HAP-1 (cell line): Measurements from ENCODE around the gene UNC45A.

Experiments
- DNase-seq, 2 experiments: peaks; one replicate each; pipeline ENCODE4 v3.0.0-alpha.2; 2016 to 2020; ENCODE audit warnings: low spot score in 2 of 2
- H3K27me3 ChIP-seq: fragments of 250-450 bp; sonication (Bioruptor Pico); 2 replicates; pipeline ENCODE4 v1.5.1; 2020; ENCODE audit warnings: low read depth, mild to moderate bottlenecking, moderate library complexity
- H3K36me3 ChIP-seq: fragments of 250-450 bp; sonication (Bioruptor Pico); replicated peaks from 2 replicates; pipeline ENCODE4 v1.5.1; 2020; ENCODE audit warnings: mild to moderate bottlenecking
- H3K4me1 ChIP-seq: fragments of 250-450 bp; sonication (Bioruptor Pico); 2 replicates; pipeline ENCODE4 v1.5.1; 2020; ENCODE audit warnings: mild to moderate bottlenecking
- H3K4me3 ChIP-seq: fragments of 250-450 bp; sonication (Bioruptor Pico); 2 replicates; pipeline ENCODE4 v1.5.1; 2020; ENCODE audit warnings: mild to moderate bottlenecking, moderate library complexity
- H3K9me3 ChIP-seq: fragments of 250-450 bp; sonication (Bioruptor Pico); 2 replicates; pipeline ENCODE4 v1.5.1; 2020; ENCODE audit warnings: mild to moderate bottlenecking, moderate library complexity
- in situ Hi-C: fragments of 300-500 bp; cut with MboI; formaldehyde crosslinking; loops from 3 replicates; pipeline ENCODE4 v1.14.3; 2020; ENCODE audit warnings: low sequenced_read_pairs, inconsistent platforms, mixed read lengths

The UNC45A gene

GRCh38 chr15:90987561-90988141, 52.6 kb downstream of the UNC45A start:
- in situ Hi-C loops, result no loop called here
- Histone ChIP-seq H3K27me3 (no peaks in the 10 kb centered on the region), H3K4me1 (peaks cover 29% of the 10 kb centered on the region), H3K4me3 (no peak overlapping the region), H3K9me3 (no peaks in the 10 kb centered on the region), H3K36me3 (peaks cover 31% of the 10 kb centered on the region)
- no peak for DNase-seq

DNA sequence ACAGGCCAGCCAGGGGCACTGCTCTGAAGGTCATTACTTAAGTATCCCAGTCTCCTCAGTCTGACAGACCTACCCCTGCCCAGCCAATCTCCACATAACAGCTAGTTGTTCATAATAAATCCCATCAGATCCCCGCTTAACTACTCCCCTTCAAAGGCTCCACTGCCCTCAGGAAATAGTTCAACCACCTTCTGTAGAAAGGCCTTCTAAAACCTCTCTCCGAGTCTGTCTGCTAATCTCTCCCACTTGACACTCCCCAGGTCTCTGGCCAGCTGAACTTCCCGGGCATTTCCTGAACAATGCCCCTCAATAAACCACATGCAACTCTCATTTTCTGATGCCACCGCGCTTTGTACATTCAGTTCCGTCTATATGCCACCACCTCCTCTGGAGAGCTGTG, 53.2 kb downstream of the UNC45A start:
- Histone ChIP-seq H3K27me3 (no peaks in the 10 kb centered on the region), H3K4me1 (peaks cover 29% of the 10 kb centered on the region), H3K4me3 (no peak overlapping the region), H3K9me3 (no peaks in the 10 kb centered on the region), H3K36me3 (peaks cover 25% of the 10 kb centered on the region)
- DNase-seq, result peak; percentile 46 to 47
- in situ Hi-C loops, result no loop called here

GRCh38 chr15:90989040-90989768, 54.1 kb downstream of the UNC45A start:
- Histone ChIP-seq H3K36me3 (peaks cover 18% of the 10 kb centered on the region), H3K27me3 (no peaks in the 10 kb centered on the region), H3K9me3 (no peaks in the 10 kb centered on the region), H3K4me3 (no peak overlapping the region), H3K4me1 (peaks cover 29% of the 10 kb centered on the region)
- in situ Hi-C loops, result no loop called here
- no peak for DNase-seq

DNA sequence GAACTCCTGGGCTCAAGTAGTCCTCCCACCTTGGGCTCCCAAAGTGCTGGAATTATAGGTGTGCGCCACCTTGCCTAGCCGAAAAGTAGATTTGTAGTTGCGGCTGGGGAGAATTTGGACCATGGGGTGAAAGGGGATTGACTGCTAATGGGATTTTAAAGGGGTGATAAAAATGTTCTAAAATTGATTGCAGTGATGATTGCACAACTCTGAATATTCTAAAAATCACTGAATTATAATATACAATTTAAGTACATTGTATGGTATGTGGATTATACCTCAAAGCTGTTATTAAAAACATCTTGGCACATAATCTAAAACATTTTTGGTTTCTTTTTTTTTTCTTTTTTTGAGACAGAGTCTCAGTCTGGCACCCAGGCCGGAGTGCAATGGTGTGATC, 55.4 kb downstream of the UNC45A start:
- H3K9me3 ChIP-seq, result no peaks in the 10 kb centered on the region
- H3K36me3 ChIP-seq, result peaks cover 13% of the 10 kb centered on the region
- in situ Hi-C loops, result loop anchor here (5.0 kb wide), 1 partner anchor 33 kb away; no protein-coding TSS in a partner anchor
- H3K4me3 ChIP-seq, result no peak overlapping the region
- peaks cover 29% of the 10 kb centered on the region for H3K4me1 ChIP-seq
- no peaks in the 10 kb centered on the region for H3K27me3 ChIP-seq
- no peak for DNase-seq

DNA sequence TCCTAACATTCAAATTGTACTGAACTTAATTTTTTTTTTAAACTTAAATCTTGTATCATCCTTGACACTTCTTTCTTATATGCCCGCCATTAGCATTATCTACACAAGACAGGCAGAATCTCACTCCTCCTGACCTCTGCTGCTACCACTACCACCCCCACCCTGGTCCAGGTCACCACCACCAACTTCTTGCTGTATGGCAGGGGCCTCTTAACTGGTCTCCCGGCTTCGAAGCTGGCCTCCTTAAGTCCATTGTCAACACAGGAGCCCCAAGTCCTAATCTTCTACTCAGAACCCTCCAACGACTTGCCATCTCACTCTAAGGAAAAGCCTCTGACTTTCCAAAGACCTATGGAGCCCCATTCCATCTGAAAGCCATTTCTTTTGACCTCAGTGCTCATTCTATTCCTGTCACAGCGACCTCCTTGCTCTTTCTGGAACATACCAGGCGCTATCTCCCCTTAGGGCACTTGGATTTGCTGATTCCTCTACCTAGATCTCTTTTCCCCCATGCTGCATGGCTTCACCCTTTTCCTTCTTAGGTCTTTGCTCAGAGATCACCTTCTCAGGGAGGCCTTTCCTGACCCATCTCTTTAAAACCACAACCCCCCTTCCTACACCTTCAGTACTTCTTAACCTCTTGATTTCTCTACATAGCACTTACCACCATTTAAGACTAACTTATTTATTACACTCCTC, 56.7 kb downstream of the UNC45A start:
- in situ Hi-C loops, result loop anchor here (5.0 kb wide), 1 partner anchor 34 kb away; no protein-coding TSS in a partner anchor
- H3K4me1 ChIP-seq, result peaks cover 31% of the 10 kb centered on the region
- H3K4me3 ChIP-seq, result peak overlapping the region; percentile 6; the same call in 1 of the 2 replicates

GRCh38 chr15:90994059-90994416, 59.0 kb downstream of the UNC45A start:
- Histone ChIP-seq H3K27me3 (no peaks in the 10 kb centered on the region), H3K4me1 (peaks cover 16% of the 10 kb centered on the region), H3K4me3 (peak overlapping the region; percentile 100), H3K36me3 (peaks cover 14% of the 10 kb centered on the region), H3K9me3 (no peaks in the 10 kb centered on the region)
- DNase-seq, result peak in 1 of 2 experiments; percentile 23
- in situ Hi-C loops, result loop anchor here (5.0 kb wide), 1 partner anchor 37 kb away; no protein-coding TSS in a partner anchor

More for the DNA sequence above, 56.7 kb downstream of the UNC45A start:
- Histone ChIP-seq H3K9me3 (no peaks in the 10 kb centered on the region), H3K27me3 (no peaks in the 10 kb centered on the region), H3K36me3 (peaks cover 5% of the 10 kb centered on the region)
- peak in 1 of 2 experiments; percentile 32 for DNase-seq

DNA sequence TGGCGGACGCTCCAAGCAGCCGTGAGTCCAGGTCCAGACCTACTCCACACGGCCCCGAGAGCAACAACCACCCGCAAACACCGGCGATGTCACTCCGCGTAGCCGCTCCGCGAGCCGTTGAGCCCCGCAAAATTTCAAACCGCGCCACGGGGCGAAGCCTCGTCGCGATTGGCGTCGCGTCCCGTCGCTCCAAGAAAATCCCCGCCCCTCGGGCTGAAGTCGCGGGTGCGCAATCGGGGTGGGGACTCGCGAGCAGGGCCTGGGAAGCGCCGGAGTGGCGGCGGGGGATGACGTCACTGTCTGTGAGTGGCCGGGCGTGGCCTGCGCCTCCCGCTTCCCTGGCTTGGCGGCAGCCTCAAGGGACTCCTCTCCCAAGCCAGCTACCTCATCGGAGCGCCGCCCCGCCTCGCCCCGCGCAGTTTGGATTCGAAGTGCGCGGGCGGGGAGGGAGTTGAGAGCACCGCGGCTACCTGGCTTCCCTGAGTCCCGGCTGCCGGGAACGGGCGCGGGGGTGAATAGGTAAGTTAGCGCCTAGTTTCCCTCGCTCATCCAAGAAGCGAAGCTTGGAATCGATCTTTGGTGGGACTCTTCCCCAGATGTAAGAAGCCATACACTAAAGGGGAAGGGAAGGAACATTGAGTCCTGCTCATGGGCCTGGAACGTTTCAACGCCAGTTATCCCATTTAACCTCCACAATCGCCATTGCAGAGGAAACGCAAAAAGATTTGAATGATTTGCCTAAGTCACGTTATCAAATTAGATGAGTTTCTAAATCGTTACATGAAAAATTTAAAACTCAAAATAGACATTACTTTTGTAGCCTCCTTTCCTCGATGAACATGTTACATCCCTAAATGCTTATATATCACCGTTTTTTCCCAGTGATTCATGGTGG, 59.6 kb downstream of the UNC45A start, which contains the start of gene PRC1:
TSS of gene PRC1 (minus strand) at position 119 of the 895 bp plus-strand sequence. CDS start at position 1, 118 bp downstream.
- in situ Hi-C loops, result loop anchor here (5.0 kb wide), 1 partner anchor 37 kb away; no protein-coding TSS in a partner anchor
- Histone ChIP-seq H3K9me3 (no peaks in the 10 kb centered on the region), H3K27me3 (no peaks in the 10 kb centered on the region), H3K36me3 (peaks cover 18% of the 10 kb centered on the region), H3K4me3 (peak within 1 kb of the TSS; percentile 100), H3K4me1 (peaks cover 12% of the 10 kb centered on the region)
- DNase-seq, result peak; percentile 97 to 99

DNA sequence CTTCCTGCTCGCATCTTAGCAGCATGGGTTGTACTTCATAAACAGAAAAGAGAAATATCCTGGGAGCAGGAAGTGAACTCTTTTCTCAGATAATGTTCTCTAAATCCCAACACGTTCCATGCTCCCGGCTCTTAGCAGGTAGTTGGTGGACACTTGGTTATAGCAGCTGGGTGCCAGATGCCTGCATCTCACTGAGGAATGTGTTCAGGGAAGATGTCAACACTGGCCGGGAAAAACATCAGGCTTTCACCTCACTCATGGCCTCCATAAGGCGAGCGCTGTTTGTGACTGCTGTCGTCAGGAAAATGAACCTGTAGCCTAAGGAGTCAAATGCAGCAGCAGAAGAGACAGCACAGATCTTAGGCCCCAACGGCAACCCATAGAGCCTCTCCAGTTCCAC, 63.7 kb downstream of the UNC45A start:
- peaks cover 41% of the 10 kb centered on the region for H3K36me3 ChIP-seq
- H3K27me3 ChIP-seq, result no peaks in the 10 kb centered on the region
- H3K4me3 ChIP-seq, result no peak overlapping the region
- 0 out of 2 replicates have a peak, but pooled peaks cover 3% of the 10 kb centered on the region for H3K4me1 ChIP-seq
- no peaks in the 10 kb centered on the region for H3K9me3 ChIP-seq
- DNase-seq, result no peak
- in situ Hi-C loops, result no loop called here

- no peaks in the 10 kb centered on the region for H3K27me3 ChIP-seq
- in situ Hi-C loops, result no loop called here
- no peak overlapping the region for H3K4me3 ChIP-seq
- no peaks in the 10 kb centered on the region for H3K4me1 ChIP-seq
- no peaks in the 10 kb centered on the region for H3K9me3 ChIP-seq
- peaks cover 48% of the 10 kb centered on the region for H3K36me3 ChIP-seq
- DNase-seq, result no peak
These were observed 66.1 kb downstream of the UNC45A start for GRCh38 chr15:91001209-91001608.
